H9 (cell line): ENCODE measurements around the gene NSUN6. TPM values are rescaled to one million over a fixed set of nuclear protein-coding genes. Genes with fewer than 3 reads are reported as not detected.

ENCODE experiments used
- DNase-seq: peaks from one replicate; pipeline ENCODE4 v3.0.0-alpha.2; 2017
- H2AFZ ChIP-seq: one replicate; pipeline ENCODE4 v1.6.1; 2013; ENCODE audit warnings: mild to moderate bottlenecking, low read length, control low read depth, moderate library complexity
- H2AK5ac ChIP-seq: 2 replicates; pipeline ENCODE4 v1.6.1; 2013; ENCODE audit warnings: low read length, control low read depth, mixed read lengths; ENCODE audit not compliant: insufficient read length
- H2BK120ac ChIP-seq: one replicate; pipeline ENCODE4 v1.6.1; 2013; ENCODE audit warnings: low read depth, mild to moderate bottlenecking, low read length, control low read depth, inconsistent platforms; ENCODE audit not compliant: poor library complexity, severe bottlenecking
- H2BK12ac ChIP-seq: 2 replicates; pipeline ENCODE4 v1.6.1; 2013; ENCODE audit warnings: low read length, control low read depth, mixed read lengths, low read depth; ENCODE audit not compliant: insufficient read length
- H2BK15ac ChIP-seq: 2 replicates; pipeline ENCODE4 v1.6.1; 2013; ENCODE audit warnings: low read depth, low read length, control low read depth
- H2BK20ac ChIP-seq: one replicate; pipeline ENCODE4 v1.6.1; 2013; ENCODE audit warnings: low read depth, mild to moderate bottlenecking, low read length, control low read depth, inconsistent platforms; ENCODE audit not compliant: poor library complexity, severe bottlenecking
- H2BK5ac ChIP-seq: 2 replicates; pipeline ENCODE4 v1.6.1; 2013; ENCODE audit warnings: low read length, control low read depth, mixed read lengths; ENCODE audit not compliant: insufficient read length
- H3K14ac ChIP-seq: 2 replicates; pipeline ENCODE4 v1.6.1; 2013; ENCODE audit warnings: low read length, control low read depth; ENCODE audit not compliant: insufficient read depth
- H3K18ac ChIP-seq: 2 replicates; pipeline ENCODE4 v1.6.1; 2013; ENCODE audit warnings: low read depth, mild to moderate bottlenecking, mixed read lengths, low read length, control low read depth; ENCODE audit not compliant: insufficient read length
- H3K23ac ChIP-seq: 2 replicates; pipeline ENCODE4 v1.6.1; 2013; ENCODE audit warnings: low read length, control low read depth, mixed read lengths, low read depth; ENCODE audit not compliant: insufficient read length
- H3K23me2 ChIP-seq: 2 replicates; pipeline ENCODE4 v1.6.1; 2013; ENCODE audit warnings: low read depth, mild to moderate bottlenecking, mixed read lengths, low read length, control low read depth; ENCODE audit not compliant: insufficient read length, poor library complexity, severe bottlenecking
- H3K27ac ChIP-seq: 2 replicates; pipeline ENCODE4 v1.5.1; 2013; ENCODE audit warnings: low read length, control low read depth, mixed read lengths, low read depth; ENCODE audit not compliant: insufficient read length
- H3K27me3 ChIP-seq: 2 replicates; pipeline ENCODE4 v1.6.1; 2013; ENCODE audit warnings: low read length, control low read depth, inconsistent platforms; ENCODE audit not compliant: insufficient read depth
- H3K4ac ChIP-seq: 2 replicates; pipeline ENCODE4 v1.6.1; 2013; ENCODE audit warnings: low read depth, mild to moderate bottlenecking, control low read depth, inconsistent platforms, low read length, moderate library complexity
- H3K4me1 ChIP-seq: 2 replicates; pipeline ENCODE4 v1.6.1; 2013; ENCODE audit warnings: low read length, control low read depth, inconsistent platforms; ENCODE audit not compliant: insufficient read depth
- H3K4me2 ChIP-seq: 2 replicates; pipeline ENCODE4 v1.6.1; 2013; ENCODE audit warnings: low read length, control low read depth, mixed read lengths; ENCODE audit not compliant: insufficient read length, insufficient read depth
- H3K56ac ChIP-seq: 2 replicates; pipeline ENCODE4 v1.6.1; 2013; ENCODE audit warnings: low read depth, mild to moderate bottlenecking, mixed read lengths, low read length, control low read depth; ENCODE audit not compliant: insufficient read length
- H3K79me1 ChIP-seq: 2 replicates; pipeline ENCODE4 v1.6.1; 2013; ENCODE audit warnings: low read depth, mild to moderate bottlenecking, moderate library complexity, low read length, control low read depth, inconsistent platforms; ENCODE audit not compliant: insufficient read depth, poor library complexity, severe bottlenecking
- H3K79me2 ChIP-seq: 2 replicates; pipeline ENCODE4 v1.6.1; 2013; ENCODE audit warnings: low read length, control low read depth, inconsistent platforms; ENCODE audit not compliant: insufficient read depth
- H3K9ac ChIP-seq: 2 replicates; pipeline ENCODE4 v1.6.1; 2013; ENCODE audit warnings: low read length, control low read depth, mixed read lengths; ENCODE audit not compliant: insufficient read length; ENCODE audit errors: extremely low read depth
- H3K9me3 ChIP-seq: one replicate; pipeline ENCODE4 v1.6.1; 2013; ENCODE audit warnings: low read depth, low read length, inconsistent platforms; ENCODE audit not compliant: control insufficient read depth
- H3T11ph ChIP-seq: one replicate; pipeline ENCODE4 v1.6.1; 2013; ENCODE audit warnings: mild to moderate bottlenecking, low read length, control low read depth, inconsistent platforms
- H4K20me1 ChIP-seq: one replicate; pipeline ENCODE4 v1.6.1; 2013; ENCODE audit not compliant: control insufficient read depth, insufficient read length, insufficient read depth
- H4K5ac ChIP-seq: 2 replicates; pipeline ENCODE4 v1.6.1; 2013; ENCODE audit warnings: low read depth, mild to moderate bottlenecking, mixed read lengths, low read length, control low read depth; ENCODE audit not compliant: insufficient read length
- H4K8ac ChIP-seq: replicated peaks from 2 replicates; pipeline ENCODE4 v1.6.1; 2013; ENCODE audit warnings: low read length, control low read depth, mixed read lengths, low read depth; ENCODE audit not compliant: insufficient read length
- H4K91ac ChIP-seq: 2 replicates; pipeline ENCODE4 v1.6.1; 2013; ENCODE audit warnings: low read depth, mild to moderate bottlenecking, moderate library complexity, mixed read lengths, low read length, control low read depth; ENCODE audit not compliant: insufficient read length
- H3K27ac Mint-ChIP-seq, 3 experiments: 2 replicates in 2 of 3; 3 replicates in 1 of 3; pipeline ENCODE4 v1.8.0; 2020 to 2021; ENCODE audit warnings: mixed read lengths in 3 of 3, mild to moderate bottlenecking in 1 of 3, moderate library complexity in 1 of 3
- H3K27me3 Mint-ChIP-seq: 2 replicates; pipeline ENCODE4 v1.8.0; 2021; ENCODE audit warnings: low read depth, mild to moderate bottlenecking, moderate library complexity, mixed read lengths
- H3K36me3 Mint-ChIP-seq, 3 experiments: 2 replicates in 2 of 3; 3 replicates in 1 of 3; pipeline ENCODE4 v1.8.0; 2020 to 2021; ENCODE audit warnings: low read depth in 3 of 3, mixed read lengths in 3 of 3; ENCODE audit not compliant: insufficient read depth in 1 of 3
- H3K4me1 Mint-ChIP-seq, 2 experiments: 2 replicates each; pipeline ENCODE4 v1.8.0; 2020; ENCODE audit warnings: mixed read lengths in 2 of 2
- H3K4me3 Mint-ChIP-seq, 2 experiments: 2 replicates in 1 of 2; 3 replicates in 1 of 2; pipeline ENCODE4 v1.8.0; 2020 to 2021; ENCODE audit warnings: mild to moderate bottlenecking in 2 of 2, mixed read lengths in 2 of 2, moderate library complexity in 1 of 2
- H3K9me3 Mint-ChIP-seq, 2 experiments: 2 replicates in 1 of 2; 3 replicates in 1 of 2; pipeline ENCODE4 v1.8.0; 2020; ENCODE audit warnings: mild to moderate bottlenecking in 2 of 2, mixed read lengths in 2 of 2, moderate library complexity in 1 of 2
- CTCF ChIP-seq: fragments of 200-600 bp; sonication (generic); conservative IDR thresholded peaks from 3 replicates; pipeline ENCODE4 v1.8.0; 2021; ENCODE audit warnings: antibody characterized with exemption, mild to moderate bottlenecking
- WGBS: extraction: QIAGEN DNeasy Blood & Tissue Kit; methylation state at CpG from one replicate; pipeline ENCODE4 v1.1.7; 2013; ENCODE audit warnings: missing lambda C conversion rate, low lambda C conversion rate, mixed read lengths; ENCODE audit not compliant: insufficient read length; ENCODE audit errors: extremely low coverage; 5-methylcytosine and 5-hydroxymethylcytosine counted together
- total RNA-seq: library from RNA; stranded (reverse); gene quantifications from 2 replicates; pipeline ENCODE4 v1.2.1, GENCODE V29; 2021

The NSUN6 gene
- total RNA-seq, 1 experiment from 2014 or later: 11.9 TPM

- Histone ChIP-seq H4K91ac (no peak overlapping the region), H3K79me2 (no peaks in the 10 kb centered on the region), H3K27ac (no peak overlapping the region), H3K56ac (no peak overlapping the region), H2BK5ac (no peak overlapping the region), H2BK15ac (no peak overlapping the region), H3K4me2 (no peak overlapping the region), H3K79me1 (no peaks in the 10 kb centered on the region), H2AK5ac (no peak overlapping the region), H3K23ac (no peak overlapping the region), H2AFZ (no peak overlapping the region), H4K5ac (no peak overlapping the region), H2BK12ac (no peak overlapping the region), H2BK20ac (no peak overlapping the region), H3K9me3 (no peaks in the 10 kb centered on the region), H3T11ph (no peak overlapping the region), H3K4me1 (no peaks in the 10 kb centered on the region), H4K20me1 (no peaks in the 10 kb centered on the region), H3K14ac (no peak overlapping the region), H3K18ac (no peak overlapping the region), H4K8ac (no peak overlapping the region), H3K4ac (no peak overlapping the region), H3K27me3 (no peaks in the 10 kb centered on the region), H3K23me2 (no peaks in the 10 kb centered on the region), H2BK120ac (no peak overlapping the region), H3K9ac (no peak overlapping the region)
- WGBS: no CpG with 5 or more reads among the region's 1 CpG
- peaks cover 0 to 5% (median 3%) of the 10 kb centered on the region in 3 experiments; a peak in 2 of 7 replicates for H3K36me3 Mint-ChIP-seq
- TF ChIP-seq CTCF: no peak
- H3K9me3 Mint-ChIP-seq: no peaks in the 10 kb centered on the region
- no peak overlapping the region for H3K4me3 Mint-ChIP-seq
- peaks cover 8 to 10% of the 10 kb centered on the region in 2 experiments for H3K4me1 Mint-ChIP-seq
- DNase-seq: no peak
- no peaks in the 10 kb centered on the region for H3K27me3 Mint-ChIP-seq
- H3K27ac Mint-ChIP-seq: no peak overlapping the region
Observed at GRCh38 chr10:18683427-18683826, 32.0 kb upstream of the NSUN6 start.
